EH (cell line): ENCODE data around the gene RRP8.

Experiments
- DNase-seq: peaks from one replicate; pipeline ENCODE4 v3.0.0-alpha.2; 2015; ENCODE audit warnings: low read depth

RRP8 gene

DNA sequence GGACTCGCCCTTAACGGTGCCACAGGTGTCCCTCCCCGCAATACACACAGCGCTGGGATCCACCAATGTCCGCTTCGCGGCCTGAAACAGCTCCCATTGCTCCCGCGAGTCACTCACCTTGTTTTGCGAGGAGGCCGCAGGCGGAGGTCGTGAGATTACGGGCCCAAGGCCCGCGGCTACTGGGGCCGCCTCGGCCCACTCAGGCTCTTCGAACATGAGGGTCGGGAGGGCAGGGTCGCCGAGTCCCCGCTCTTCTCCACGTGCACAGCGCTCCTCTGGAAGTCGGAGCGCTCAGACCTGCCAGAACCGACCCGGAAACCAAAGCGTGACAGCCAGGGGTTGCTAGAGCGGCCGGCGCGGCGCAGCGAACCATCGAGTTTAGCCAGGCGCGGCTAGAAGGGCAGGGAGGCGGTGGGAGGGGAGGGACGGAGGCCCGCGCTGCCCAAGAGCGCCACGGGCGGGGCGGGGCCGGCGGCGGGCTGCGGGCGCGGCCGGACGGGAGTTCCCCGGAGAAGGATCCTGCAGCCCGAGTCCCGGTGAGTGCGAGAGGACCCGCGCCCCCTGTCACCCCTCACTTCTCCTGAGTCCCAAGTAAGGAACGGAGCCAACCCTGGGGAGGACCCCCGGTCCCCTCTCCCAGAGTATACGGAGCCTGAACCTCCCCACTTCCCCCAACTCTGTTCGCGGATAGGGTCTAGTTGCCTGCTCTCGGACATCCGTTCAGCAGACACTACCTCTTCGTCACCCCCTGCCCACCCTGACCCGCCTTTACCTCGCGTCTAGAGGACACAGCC lies at the start of gene RRP8, which contains the start of gene ILK:
RRP8 (minus strand) TSS at position 330 of the 794 bp plus-strand sequence; CDS start at position 216, 114 bp downstream.
ILK (plus strand) TSS at position 488 of the 794 bp plus-strand sequence. CDS start 498 bp downstream, outside the sequence.
- DNase-seq = peak; percentile 89

DNA sequence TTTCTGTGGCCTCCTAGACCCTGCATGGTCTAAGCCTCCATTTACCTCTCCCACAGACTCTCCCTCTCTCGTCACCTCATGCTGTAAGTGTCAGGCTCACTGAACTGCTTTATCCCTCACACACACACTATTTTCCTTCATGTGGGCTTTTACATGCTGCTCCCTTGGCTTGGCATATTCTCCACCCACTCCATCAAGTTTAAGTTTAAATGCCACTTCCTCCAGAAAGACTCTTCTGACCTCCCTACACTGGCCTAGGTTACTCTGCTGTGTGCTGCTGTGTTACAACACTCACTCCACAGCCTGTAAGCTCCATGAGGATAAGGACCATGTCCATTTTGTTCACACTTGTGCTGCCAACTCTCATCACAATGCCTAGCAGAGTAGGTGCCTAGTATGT lies 49.7 kb upstream of the RRP8 start:
- no peak for DNase-seq

DNA sequence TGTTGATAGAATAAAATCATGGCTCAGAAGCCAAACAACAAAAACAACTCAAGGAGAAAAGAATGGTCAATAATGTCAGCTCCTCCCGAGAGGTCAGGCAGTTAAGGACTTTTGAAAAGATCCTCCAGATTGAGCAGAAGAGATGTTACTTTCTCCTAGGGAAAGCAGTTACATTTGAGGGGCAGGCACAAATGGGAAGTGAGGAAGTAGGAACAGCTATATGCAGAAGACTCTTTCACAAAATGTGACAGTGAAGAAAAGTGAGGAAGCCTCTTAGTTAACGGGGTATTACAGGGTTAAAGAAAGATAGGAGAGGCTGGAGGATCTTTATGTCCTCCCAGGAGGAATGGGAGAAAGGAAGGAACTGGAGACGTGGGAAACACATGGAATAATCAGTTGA lies 48.8 kb upstream of the RRP8 start:
- no peak for DNase-seq

DNA sequence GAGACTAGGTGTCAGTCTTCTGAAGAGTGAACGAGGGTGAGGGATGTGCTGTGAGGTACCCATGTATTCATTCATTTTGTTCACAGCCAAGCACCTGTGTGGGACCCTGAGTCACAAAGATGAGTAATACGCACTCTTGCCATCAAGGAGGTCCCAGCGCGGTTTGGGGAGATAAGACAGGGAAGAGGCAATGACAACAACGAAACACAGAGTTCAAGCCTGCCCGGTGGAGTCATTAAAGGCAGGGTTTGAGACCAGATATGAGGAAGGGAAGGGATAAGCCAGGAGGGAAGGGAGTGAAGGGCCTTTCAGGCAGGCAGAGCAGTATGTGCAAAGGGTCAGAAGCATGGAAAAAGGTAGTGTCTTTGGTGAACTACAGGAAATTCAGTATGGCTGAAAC lies 47.6 kb upstream of the RRP8 start:
- no peak for DNase-seq

DNA sequence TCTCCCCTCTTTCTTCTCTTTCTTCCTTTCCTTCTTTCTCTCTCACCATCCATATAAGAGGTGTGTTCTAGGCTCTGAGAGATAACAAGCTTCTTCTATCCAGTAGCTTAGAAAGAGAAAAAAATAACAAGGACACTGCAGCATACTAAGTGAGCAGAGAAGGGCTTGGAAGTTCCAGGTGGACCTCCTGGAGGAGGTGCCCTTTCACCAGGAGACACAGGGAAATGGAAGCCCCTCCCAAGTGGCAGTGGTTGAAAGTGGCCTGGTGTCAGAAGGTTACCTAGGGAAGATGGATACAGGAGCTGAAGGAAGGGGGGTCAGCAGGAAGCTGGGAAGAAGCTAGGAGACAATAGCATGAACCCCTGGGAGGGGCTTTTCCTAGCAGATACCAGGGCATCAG lies 46.7 kb upstream of the RRP8 start:
- no peak for DNase-seq

DNA sequence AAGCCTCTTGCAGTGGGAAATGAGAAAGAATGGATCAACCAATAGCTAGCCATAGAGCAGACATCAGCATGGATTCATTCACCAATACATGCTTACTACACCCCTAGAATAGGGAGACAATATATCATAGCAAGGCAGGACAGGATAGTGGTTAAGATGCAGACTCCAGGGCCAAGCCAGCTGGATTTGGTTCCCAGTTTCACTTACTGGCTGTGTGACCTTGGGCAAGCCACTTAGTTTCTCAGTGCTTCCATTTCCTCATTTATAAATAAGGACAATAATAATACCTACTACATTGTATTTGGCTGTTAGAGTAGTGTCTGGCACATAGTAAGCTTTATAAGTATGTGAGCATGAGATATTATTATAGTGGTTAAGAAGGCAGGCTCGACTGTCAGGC lies 45.1 kb upstream of the RRP8 start:
- no peak for DNase-seq

DNA sequence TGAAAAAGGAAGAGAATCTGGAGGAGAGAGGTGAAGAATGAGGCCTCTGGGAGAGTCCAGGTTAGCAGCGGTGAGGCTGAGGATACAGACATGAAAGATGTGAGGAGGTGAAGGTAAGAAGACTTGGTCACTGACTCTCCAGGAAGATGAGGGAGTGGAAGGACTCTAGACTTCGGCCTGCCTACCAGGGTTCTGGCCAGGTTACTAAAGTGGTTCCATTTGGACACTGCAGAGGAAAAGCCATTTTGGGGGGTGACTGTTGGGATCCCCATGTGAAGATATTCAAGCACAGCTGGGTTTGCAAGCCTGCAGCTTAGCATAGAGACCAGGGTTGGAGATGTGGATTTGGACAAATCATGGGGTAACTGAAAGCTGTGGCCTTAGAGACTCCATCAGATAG lies 44.4 kb upstream of the RRP8 start:
- DNase-seq = no peak

DNA sequence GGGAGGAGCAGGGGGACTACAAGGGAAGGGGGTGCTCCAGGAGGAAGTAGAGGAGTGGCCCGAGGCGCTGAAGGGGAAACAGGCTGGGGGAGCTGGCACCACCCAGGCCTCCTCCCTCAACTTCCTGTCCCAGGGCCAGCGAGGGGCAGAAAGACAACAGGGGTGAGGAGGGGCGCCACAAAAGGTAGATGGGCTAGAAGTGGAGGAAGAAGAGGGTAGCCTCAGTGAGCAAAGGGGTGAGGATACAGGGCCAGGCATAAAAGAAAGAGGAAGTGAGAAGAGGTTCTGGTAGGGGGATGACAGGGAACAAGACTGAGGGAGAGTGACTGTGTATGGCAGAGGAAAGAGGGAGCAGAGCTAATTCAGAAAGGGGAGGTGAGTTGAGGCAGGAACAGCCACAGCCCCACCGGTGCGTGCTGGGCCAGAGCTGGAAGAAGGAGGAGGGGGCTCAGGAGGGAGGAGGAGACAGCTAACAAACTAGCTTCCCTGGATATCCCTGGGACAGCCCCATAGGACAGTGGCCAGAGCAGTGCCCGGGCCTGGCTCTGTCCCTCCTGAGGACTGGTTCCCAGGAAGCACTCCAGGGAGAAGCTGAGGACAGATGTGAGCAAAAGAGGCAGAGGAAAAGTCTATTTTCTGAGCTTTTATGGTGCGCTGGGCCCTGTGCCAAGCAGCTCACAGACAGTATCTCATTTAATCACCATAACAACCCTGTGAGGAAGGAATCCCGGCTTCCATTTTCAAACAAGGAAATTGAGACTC lies 43.7 kb upstream of the RRP8 start:
- peak; percentile 84 for DNase-seq

DNA sequence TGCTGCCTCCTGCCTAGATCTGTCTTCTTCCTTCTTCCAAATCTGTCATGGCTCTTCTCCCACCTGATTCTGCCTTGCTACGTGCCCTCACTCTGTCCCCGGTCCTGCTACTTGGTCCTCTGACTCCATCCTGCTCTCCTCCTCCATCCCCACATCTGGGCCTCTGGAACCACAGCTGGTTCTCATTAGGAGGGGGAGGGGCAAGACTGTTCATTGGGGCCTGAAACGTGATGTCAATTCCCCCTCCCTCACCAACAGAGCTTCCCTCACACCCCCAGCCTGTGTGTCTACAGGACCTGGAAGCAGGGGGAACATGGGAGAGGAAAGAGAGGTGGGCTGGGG lies 43.1 kb upstream of the RRP8 start:
- peak; percentile 76 for DNase-seq

DNA sequence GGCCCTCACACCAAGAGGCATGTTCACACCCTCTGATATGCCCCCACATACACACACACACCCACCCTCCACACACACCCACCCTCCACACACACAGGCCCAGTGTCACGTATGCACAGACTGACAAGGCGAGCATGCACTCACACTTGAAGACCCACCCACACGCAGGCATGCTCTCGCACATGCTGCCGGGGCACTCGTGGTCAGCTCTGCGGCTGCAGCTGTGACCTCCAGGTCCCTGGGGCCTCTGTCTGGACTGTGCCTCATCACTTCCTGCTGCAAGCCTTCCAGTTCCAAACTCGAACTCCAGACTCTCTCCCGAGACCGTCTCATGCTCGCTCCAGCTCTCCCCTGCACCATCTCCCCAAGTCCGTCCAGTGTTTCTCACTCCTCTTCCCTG lies 42.7 kb upstream of the RRP8 start:
- DNase-seq = peak; percentile 84

DNA sequence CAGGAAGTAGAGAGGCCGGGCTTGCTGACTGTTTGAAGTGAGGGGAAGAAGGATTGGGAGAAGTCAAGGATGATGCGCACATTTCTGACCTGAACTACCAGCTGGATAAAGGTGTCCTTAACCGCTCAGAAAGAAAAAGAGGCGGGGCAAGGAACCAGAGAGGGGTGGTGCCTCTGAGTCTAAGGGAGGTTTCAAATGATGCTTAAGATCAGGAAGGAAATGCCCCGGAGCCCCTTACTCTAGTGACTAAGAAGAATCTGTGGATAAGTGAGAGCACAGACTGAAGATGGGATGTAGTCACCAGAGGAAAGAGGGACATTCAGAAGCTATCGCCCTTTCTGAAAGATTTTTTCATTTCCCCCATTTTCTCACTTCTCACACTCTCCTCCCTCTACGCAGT lies 39.5 kb upstream of the RRP8 start:
- no peak for DNase-seq

DNA sequence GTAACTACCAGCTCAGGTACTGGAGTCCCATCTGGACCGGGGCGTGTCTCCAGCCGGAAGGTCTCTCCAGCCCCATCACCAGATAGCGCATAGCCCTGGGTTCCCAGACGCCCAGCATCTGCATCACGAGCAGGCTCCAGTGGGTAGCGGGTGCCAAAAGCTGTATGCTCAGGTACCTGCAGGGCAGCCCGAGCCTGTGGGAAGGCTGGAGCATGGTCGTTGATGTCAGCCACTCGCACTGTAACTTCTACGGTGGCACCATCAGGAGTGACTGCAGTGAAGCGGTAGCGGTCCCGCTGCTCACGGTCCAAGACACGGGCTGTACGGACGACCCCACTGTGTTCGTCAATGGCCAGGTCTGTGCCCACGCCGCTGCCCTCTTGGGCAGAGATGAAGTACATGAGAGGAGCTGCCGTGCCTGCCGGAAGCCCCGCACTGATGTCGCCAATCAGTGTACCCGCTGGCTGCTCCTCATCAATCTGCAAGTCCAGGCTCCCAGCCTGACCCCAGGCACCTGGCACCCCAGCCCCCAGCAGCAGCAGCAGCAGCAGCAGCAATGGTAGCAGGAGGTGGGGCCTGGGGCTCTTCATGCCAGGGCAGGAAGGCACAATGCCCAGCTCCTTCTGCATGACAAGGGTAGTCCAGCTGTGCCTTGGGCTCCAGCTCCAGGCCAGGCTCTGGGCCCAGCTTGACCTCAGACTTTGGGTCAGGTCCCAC lies 37.7 kb upstream of the RRP8 start:
- no peak for DNase-seq

DNA sequence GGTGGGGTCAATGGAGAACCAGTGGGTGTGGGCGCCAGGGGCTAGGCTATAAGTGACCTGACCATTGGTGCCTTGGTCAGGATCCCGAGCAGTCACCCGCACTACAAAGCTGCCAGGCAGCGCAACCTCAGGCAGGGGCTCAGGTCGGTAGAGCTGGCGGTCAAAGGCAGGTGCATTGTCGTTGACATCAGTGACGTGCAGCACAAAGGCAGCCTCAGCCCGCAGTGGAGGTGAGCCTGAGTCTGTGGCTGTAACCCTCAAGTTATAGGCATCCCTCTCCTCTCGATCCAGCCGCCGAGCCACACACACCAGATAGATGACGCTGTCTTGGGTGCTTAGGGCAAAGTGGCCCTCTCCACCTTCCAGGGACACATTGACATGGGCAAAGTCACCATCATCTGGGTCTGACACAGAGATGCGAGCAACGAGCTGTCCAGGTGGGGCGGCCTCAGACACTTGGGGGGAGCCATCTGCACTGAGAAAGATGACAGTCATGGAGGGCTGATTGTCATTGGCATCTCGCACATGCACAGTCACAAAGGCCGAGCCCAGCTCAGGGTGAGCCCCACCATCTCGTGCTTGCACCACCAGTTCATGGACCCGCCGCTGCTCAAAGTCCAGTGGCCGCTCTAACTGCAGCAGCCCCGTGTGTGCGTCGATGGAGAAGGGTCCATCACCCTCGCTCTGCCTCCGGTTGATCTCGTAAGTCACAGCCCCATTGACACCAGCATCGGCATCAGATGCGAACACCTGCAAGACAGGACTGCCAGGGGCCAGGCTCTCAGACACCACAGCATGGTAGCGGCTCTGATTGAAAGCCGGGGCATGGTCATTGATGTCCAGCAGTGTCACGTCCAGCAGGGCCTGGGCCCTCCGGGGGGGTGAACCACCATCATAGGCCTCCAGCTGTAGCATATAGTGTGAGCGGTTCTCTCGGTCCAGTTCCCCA lies 36.9 kb upstream of the RRP8 start:
- DNase-seq = no peak

DNA sequence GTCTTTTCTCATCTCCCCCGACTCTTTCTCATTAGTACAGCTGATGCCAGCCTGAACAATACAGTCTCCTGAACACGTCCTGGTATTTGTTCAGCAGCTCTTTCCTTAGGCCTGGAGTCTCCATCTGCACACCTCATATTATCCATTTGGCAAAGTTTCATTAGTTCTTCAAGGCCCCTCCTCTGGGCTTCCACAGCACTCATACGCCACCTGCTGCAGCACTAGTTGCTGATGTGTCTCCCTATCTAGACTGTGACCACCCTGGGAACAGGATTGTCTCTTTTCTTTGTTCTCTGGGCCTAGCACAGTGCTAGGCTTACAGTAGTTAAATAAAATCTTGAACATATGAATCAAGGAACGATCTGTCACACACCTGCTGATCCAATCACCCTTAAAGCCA lies 35.0 kb upstream of the RRP8 start:
- peak; percentile 6 for DNase-seq

DNA sequence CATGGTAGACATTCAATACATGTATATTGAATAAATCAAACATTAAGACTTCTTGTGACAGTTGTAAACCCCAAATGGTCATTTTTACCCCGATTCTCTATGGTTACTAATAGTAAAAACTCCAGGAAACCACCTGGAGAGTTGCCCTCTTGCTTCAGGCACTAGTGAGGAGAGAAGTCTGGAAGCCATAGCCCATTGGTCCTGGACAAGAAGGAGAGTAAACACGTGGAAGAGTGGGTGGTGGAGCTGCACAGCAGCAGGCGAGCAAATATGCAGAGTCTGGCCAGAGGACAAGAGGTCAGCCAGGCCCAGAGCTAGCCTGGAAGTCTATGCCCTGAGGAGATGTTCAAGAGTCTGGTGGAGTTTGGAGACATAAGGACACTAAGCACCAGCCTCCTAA lies 34.5 kb upstream of the RRP8 start:
- peak; percentile 93 for DNase-seq

DNA sequence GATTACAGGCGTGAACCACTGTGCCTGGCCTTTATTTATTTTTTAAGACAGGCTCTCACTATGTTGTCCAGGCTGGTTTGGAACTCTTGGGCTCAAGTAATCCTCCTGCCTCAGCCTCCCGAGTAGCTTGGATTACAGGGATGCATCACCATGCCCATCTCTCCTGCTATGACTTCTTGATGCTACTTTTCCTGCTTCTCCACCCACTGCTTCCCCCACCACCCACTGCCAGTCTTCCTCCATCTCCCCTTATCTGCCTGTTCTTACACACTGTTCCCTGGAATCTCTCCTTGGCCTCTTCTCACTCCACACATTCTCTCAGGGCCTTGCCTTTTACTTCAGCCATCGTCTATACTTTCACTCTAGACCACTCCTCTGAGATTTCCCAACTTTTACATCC lies 33.1 kb upstream of the RRP8 start:
- no peak for DNase-seq

DNA sequence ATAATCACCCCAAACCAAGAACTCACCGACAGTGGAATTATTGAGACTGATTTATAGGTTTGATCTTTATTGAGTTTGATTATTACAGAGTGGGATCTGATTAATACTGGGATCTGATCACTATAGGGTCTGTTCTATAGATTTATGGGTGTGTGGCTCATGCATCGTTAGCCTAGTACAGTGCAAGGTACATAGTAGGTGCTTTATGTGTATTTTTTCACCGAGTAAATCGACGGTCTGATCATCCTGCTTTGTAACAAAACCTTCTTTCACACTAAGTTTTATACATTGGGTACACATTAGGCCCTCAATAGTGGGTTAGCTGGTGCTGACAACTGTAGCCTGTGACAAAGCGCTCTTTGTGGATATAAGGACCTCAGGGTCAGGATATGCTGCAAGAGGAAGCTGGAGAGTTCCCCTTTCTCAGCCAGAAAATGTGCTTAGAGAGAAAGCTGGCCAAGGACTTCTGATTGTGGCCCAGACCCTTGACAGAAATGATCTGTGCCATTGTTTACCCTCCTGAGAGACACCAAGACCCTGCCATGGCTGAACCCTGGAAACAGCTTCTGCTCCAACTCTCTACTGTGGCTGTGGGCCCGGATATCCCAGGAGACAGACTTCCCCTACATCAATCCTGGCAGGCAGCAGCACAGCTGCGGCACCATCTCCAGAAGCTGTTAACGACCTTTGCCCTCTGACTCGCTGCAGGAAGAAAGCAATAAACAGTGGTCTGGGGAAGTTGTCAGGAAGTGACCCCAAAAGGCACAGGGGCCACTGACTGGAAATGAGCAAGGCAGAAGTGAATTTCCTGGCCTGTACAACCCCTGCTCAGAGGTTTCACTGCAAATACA lies 31.9 kb upstream of the RRP8 start:
- DNase-seq = peak; percentile 67

DNA sequence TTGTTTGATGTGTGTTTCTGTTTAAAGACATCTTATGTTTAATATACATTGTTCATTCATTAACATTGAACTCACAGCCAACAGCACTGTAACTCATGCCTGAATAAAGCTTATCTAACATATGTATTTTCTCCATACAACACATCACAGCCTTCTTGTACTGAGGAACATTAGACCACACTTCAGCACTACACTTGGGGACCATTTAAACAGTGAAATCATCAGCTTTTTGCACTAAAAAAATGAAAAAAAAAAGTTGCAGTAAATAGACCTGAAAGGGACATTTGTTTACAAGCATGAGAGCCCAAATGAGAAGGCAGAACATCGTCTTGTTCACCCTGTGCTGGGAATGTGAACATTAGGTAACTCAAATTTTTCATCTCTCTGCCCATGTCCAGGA lies 31.1 kb upstream of the RRP8 start:
- DNase-seq = no peak

DNA sequence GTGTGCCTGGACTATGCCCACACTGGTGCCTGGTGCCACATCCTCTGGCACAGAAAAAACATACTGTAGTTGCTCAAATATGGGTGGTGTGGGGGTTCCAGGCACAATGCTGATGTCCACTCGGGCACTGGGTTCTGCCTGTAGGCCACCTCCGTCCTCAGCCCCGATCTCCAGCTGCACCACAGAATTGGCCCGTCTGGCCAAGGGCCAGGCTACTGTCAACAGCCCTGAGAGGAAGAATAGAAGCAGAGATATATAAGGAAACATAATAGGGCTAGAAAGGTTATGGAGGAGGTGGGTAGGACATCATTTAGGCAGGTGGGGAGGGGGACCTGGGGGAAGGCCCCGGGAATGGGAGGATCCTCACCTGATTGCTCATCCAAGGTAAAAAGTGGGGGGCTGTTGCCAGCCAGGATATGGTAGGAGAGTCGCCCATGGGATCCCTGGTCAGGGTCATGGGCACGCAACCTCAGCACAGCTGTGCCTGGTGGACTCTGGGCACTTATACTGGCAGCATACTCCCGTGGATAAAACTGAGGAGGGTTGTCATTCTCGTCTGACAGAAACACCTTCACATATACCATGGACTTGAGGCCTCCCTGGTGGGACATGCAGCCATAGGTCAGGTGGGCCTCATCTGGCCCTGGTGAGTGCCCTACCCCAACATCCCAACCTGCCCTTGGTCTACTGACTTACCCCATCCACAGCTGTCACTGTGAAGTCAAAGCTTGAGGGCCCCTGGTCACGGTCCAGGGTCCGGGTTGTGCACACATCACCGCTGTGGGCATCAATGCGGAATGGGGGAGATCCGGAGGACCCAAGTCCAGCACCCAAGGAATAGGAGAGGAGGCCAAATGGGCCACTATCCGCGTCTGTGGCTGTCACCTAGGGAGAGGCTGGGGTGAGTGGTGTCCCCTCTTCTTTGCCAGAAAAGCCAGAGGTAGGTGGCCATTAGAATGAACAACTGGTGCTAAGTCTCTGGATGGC lies 30.3 kb upstream of the RRP8 start:
- DNase-seq = no peak
